Transverse colon (tissue), 4 donors: Measurements from ENCODE around the gene MAGEB2.

Experiments
- EP300 ChIP-seq: sonication (generic); formaldehyde crosslinking; IDR thresholded peaks from one replicate; pipeline ENCODE4 v1.6.1; 2017; ENCODE audit warnings: antibody characterized with exemption, low read depth
- POLR2A ChIP-seq: fragments of 450-650 bp; IDR thresholded peaks from one replicate; pipeline ENCODE4 v1.6.1; 2016; ENCODE audit warnings: antibody characterized with exemption, mild to moderate bottlenecking, moderate library complexity
- POLR2AphosphoS5 ChIP-seq, 3 donors: sonication (generic); formaldehyde crosslinking; IDR thresholded peaks; one replicate each; pipeline ENCODE4 v1.6.1; 2016; ENCODE audit warnings: antibody characterized with exemption in 3 of 3
- TF ChIP-seq, protein P1 (sequence below), 5 experiments: fragments of 200-600 bp in 3 of 5; fragments of 450-650 bp in 2 of 5; sonication (generic) in 3 of 5; IDR thresholded peaks; 1 replicate in 2 of 5; 2 replicates in 3 of 5; pipeline ENCODE4 v1.5.1; 2016 to 2017; ENCODE audit warnings: antibody characterized with exemption in 5 of 5, inconsistent platforms in 3 of 5, mild to moderate bottlenecking in 2 of 5, moderate library complexity in 1 of 5

DNA sequence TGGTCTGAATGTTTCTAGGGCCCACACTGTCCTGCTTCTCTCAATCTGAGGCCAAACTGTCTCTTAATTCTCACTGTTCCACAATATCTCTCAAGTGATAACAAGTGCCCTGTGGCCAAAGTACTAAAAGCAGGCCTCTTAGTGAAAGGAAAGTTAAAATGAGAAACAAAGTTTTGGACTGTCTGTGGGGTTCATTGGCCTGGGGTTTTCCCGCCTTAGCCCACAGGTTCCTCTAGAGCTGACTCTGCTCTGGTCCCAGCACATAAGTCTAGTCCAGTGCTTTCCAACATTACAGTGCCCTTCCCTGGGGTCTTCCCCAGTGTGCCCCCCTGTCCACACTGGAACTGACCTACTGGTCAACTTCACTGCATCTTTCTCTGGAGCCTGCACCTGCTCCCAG is 37.9 kb downstream of the MAGEB2 start:
- TF ChIP-seq POLR2AphosphoS5 (IDR thresholded peaks at IDR 0.05): no peak
- TF ChIP-seq, protein P1, sequence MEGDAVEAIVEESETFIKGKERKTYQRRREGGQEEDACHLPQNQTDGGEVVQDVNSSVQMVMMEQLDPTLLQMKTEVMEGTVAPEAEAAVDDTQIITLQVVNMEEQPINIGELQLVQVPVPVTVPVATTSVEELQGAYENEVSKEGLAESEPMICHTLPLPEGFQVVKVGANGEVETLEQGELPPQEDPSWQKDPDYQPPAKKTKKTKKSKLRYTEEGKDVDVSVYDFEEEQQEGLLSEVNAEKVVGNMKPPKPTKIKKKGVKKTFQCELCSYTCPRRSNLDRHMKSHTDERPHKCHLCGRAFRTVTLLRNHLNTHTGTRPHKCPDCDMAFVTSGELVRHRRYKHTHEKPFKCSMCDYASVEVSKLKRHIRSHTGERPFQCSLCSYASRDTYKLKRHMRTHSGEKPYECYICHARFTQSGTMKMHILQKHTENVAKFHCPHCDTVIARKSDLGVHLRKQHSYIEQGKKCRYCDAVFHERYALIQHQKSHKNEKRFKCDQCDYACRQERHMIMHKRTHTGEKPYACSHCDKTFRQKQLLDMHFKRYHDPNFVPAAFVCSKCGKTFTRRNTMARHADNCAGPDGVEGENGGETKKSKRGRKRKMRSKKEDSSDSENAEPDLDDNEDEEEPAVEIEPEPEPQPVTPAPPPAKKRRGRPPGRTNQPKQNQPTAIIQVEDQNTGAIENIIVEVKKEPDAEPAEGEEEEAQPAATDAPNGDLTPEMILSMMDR (IDR thresholded peaks at IDR 0.05): no peak
- no peak for TF ChIP-seq EP300
- no peak for TF ChIP-seq POLR2A
